Measurements from ENCODE around the gene CCP110. TPM values are rescaled to one million over a fixed set of nuclear protein-coding genes. Genes with fewer than 3 reads are reported as not detected.

CCP110 gene
- total RNA-seq, 1 donor from 2014 or later: 7.0 TPM

- Mint-ChIP-seq H3K27ac (ENCODE audit: unreplicated experiment) (no peak overlapping the region), H3K9me3 (ENCODE audit: low read depth) (no peaks in the 10 kb centered on the region), H3K4me1 (ENCODE audit: low read depth) (no peaks in the 10 kb centered on the region), H3K36me3 (ENCODE audit: low read depth) (peaks cover 11% of the 10 kb centered on the region), H3K4me3 (ENCODE audit: unreplicated experiment) (no peak overlapping the region), H3K27me3 (ENCODE audit: low read depth) (no peaks in the 10 kb centered on the region)
- DNase-seq (ENCODE audit: low spot score): no peak
- no peak for TF ChIP-seq CTCF (IDR thresholded peaks at IDR 0.05)
These were observed 24.4 kb downstream of the CCP110 start for GRCh38 chr16:19548144-19548543.

GRCh38 chr16:19549673-19550072, 25.9 kb downstream of the CCP110 start:
- Mint-ChIP-seq H3K9me3 (ENCODE audit: low read depth) (no peaks in the 10 kb centered on the region), H3K4me1 (ENCODE audit: low read depth) (no peaks in the 10 kb centered on the region), H3K4me3 (ENCODE audit: unreplicated experiment) (no peak overlapping the region), H3K27ac (ENCODE audit: unreplicated experiment) (no peak overlapping the region), H3K27me3 (ENCODE audit: low read depth) (no peaks in the 10 kb centered on the region), H3K36me3 (ENCODE audit: low read depth) (peaks cover 2% of the 10 kb centered on the region)
- DNase-seq (ENCODE audit: low spot score): no peak
- TF ChIP-seq CTCF (IDR thresholded peaks at IDR 0.05): no peak

- H3K9me3 Mint-ChIP-seq (ENCODE audit: low read depth): no peaks in the 10 kb centered on the region
- no peaks in the 10 kb centered on the region for H3K36me3 Mint-ChIP-seq (ENCODE audit: low read depth)
- DNase-seq (ENCODE audit: low spot score): peak; percentile 99
- H3K27me3 Mint-ChIP-seq (ENCODE audit: low read depth): no peaks in the 10 kb centered on the region
- peak within 1 kb of the TSS; percentile 92 for H3K4me3 Mint-ChIP-seq (ENCODE audit: unreplicated experiment)
- H3K4me1 Mint-ChIP-seq (ENCODE audit: low read depth): peaks cover 20% of the 10 kb centered on the region
- peak within 1 kb of the TSS; percentile 96 for H3K27ac Mint-ChIP-seq (ENCODE audit: unreplicated experiment)
- peak; percentile 81 for TF ChIP-seq CTCF (IDR thresholded peaks at IDR 0.05)
These were observed 31.6 kb downstream of the CCP110 start, which contains the start of gene VPS35L for GRCh38 chr16:19555186-19555937. Gene VPS35L (plus strand): TSS chr16:19555703. CDS start chr16:19555730, 27 bp downstream.

GRCh38 chr16:19555938-19556771, 32.4 kb downstream of the CCP110 start:
- peak; percentile 57 for TF ChIP-seq CTCF (IDR thresholded peaks at IDR 0.05)

GRCh38 chr16:19559242-19559910, 35.6 kb downstream of the CCP110 start:
- H3K4me3 Mint-ChIP-seq (ENCODE audit: unreplicated experiment): no peak overlapping the region

More at GRCh38 chr16:19555938-19556771, 32.4 kb downstream of the CCP110 start:
- no peaks in the 10 kb centered on the region for H3K27me3 Mint-ChIP-seq (ENCODE audit: low read depth)
- no peaks in the 10 kb centered on the region for H3K9me3 Mint-ChIP-seq (ENCODE audit: low read depth)
- H3K4me1 Mint-ChIP-seq (ENCODE audit: low read depth): peaks cover 20% of the 10 kb centered on the region
- H3K36me3 Mint-ChIP-seq (ENCODE audit: low read depth): no peaks in the 10 kb centered on the region
- DNase-seq (ENCODE audit: low spot score): no peak
- peak overlapping the region; percentile 96 for H3K27ac Mint-ChIP-seq (ENCODE audit: unreplicated experiment)
- peak overlapping the region; percentile 92 for H3K4me3 Mint-ChIP-seq (ENCODE audit: unreplicated experiment)

More at GRCh38 chr16:19559242-19559910, 35.6 kb downstream of the CCP110 start:
- DNase-seq (ENCODE audit: low spot score): no peak
- peak overlapping the region; percentile 22 for H3K27ac Mint-ChIP-seq (ENCODE audit: unreplicated experiment)
- H3K4me1 Mint-ChIP-seq (ENCODE audit: low read depth): peaks cover 20% of the 10 kb centered on the region
- H3K9me3 Mint-ChIP-seq (ENCODE audit: low read depth): peaks cover 6% of the 10 kb centered on the region
- peaks cover 5% of the 10 kb centered on the region for H3K36me3 Mint-ChIP-seq (ENCODE audit: low read depth)
- TF ChIP-seq CTCF (IDR thresholded peaks at IDR 0.05): peak; percentile 87
- H3K27me3 Mint-ChIP-seq (ENCODE audit: low read depth): no peaks in the 10 kb centered on the region
